HG02970 (cell line): ENCODE results near the gene CLEC4E.
"Not testable (repeated sequence)": the region's sequence is repeated elsewhere in the genome, so short reads cannot be mapped to it uniquely, and the experiment has no call there.

Source experiments
- ATAC-seq: cut with Tn5 transposase; IDR thresholded peaks from one replicate; pipeline ENCODE4 v1.9.1; 2021; ENCODE audit warnings: mild to moderate bottlenecking, moderate library complexity, moderate number of reproducible peaks; ENCODE audit not compliant: unreplicated experiment, low FRiP score

CLEC4E gene

GRCh38 chr12:8544295-8544694 lies 3.6 kb upstream of the CLEC4E start:
- ATAC-seq: no peak

GRCh38 chr12:8541562-8541961 lies 857 bp upstream of the CLEC4E start:
- ATAC-seq: no peak

- ATAC-seq: not testable (repeated sequence)
Measured at GRCh38 chr12:8537820-8538219, 2.9 kb downstream of the CLEC4E start.

- no peak for ATAC-seq
Measured at GRCh38 chr12:8532045-8532444, 8.7 kb downstream of the CLEC4E start.

GRCh38 chr12:8527250-8528130 lies 13.2 kb downstream of the CLEC4E start:
- no peak for ATAC-seq

GRCh38 chr12:8519171-8519570 lies 21.5 kb downstream of the CLEC4E start:
- no peak for ATAC-seq

GRCh38 chr12:8517971-8518370 lies 22.7 kb downstream of the CLEC4E start:
- ATAC-seq: no peak

- no peak for ATAC-seq
Measured at GRCh38 chr12:8513256-8513655, 27.4 kb downstream of the CLEC4E start, which contains the start of gene CLEC4D. Gene CLEC4D (plus strand): TSS chr12:8513503. CDS start chr12:8513733, 230 bp downstream.

- no peak for ATAC-seq
Measured at GRCh38 chr12:8508910-8509841, 31.5 kb downstream of the CLEC4E start.

GRCh38 chr12:8508223-8508622 lies 32.5 kb downstream of the CLEC4E start:
- no peak for ATAC-seq

GRCh38 chr12:8507596-8507995 lies 33.1 kb downstream of the CLEC4E start:
- ATAC-seq: no peak

- ATAC-seq: no peak
Measured at GRCh38 chr12:8504351-8504750, 36.4 kb downstream of the CLEC4E start.

- no peak for ATAC-seq
Measured at GRCh38 chr12:8501720-8502119, 39.0 kb downstream of the CLEC4E start.

GRCh38 chr12:8499616-8500015 lies 41.1 kb downstream of the CLEC4E start:
- no peak for ATAC-seq

- ATAC-seq: not testable (repeated sequence)
Measured at GRCh38 chr12:8496074-8496473, 44.6 kb downstream of the CLEC4E start.

- not testable (repeated sequence) for ATAC-seq
Measured at GRCh38 chr12:8495671-8496070, 45.0 kb downstream of the CLEC4E start.

GRCh38 chr12:8493084-8493483 lies 47.6 kb downstream of the CLEC4E start:
- peak; percentile 92 for ATAC-seq

GRCh38 chr12:8491646-8492530 lies 48.8 kb downstream of the CLEC4E start:
- no peak for ATAC-seq
